ENCODE measurements around the gene GOLGA2. TPM values are rescaled to one million over a fixed set of nuclear protein-coding genes. Genes with fewer than 3 reads are reported as not detected.
A peak's percentile ranks its signal among the peaks of the same experiment; 100 is the strongest.
"Not testable (repeated sequence)": the region's sequence is repeated elsewhere in the genome, so short reads cannot be mapped to it uniquely, and the experiment has no call there.

Gene GOLGA2
- total RNA-seq, 1 donor from 2014 or later: 86.9 TPM

GRCh38 chr9:128288273-128289004 lies 12.6 kb upstream of the GOLGA2 start:
- Histone ChIP-seq H3K27me3 (ENCODE audit: low read depth) (no peaks in the 10 kb centered on the region), H3K4me1 (peaks cover 9% of the 10 kb centered on the region), H3K27ac (replicated peaks) (no peak overlapping the region), H3K36me3 (peaks cover 39% of the 10 kb centered on the region), H3K9me3 (replicated peaks) (no peaks in the 10 kb centered on the region), H3K4me3 (no peak overlapping the region)
- TF ChIP-seq, protein P1, sequence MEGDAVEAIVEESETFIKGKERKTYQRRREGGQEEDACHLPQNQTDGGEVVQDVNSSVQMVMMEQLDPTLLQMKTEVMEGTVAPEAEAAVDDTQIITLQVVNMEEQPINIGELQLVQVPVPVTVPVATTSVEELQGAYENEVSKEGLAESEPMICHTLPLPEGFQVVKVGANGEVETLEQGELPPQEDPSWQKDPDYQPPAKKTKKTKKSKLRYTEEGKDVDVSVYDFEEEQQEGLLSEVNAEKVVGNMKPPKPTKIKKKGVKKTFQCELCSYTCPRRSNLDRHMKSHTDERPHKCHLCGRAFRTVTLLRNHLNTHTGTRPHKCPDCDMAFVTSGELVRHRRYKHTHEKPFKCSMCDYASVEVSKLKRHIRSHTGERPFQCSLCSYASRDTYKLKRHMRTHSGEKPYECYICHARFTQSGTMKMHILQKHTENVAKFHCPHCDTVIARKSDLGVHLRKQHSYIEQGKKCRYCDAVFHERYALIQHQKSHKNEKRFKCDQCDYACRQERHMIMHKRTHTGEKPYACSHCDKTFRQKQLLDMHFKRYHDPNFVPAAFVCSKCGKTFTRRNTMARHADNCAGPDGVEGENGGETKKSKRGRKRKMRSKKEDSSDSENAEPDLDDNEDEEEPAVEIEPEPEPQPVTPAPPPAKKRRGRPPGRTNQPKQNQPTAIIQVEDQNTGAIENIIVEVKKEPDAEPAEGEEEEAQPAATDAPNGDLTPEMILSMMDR (IDR thresholded peaks at IDR 0.05; ENCODE audit: borderline replicate concordance): no peak
- intact Hi-C loops (cut with micrococcal nuclease): no loop called here
- DNase-seq: no peak

DNA sequence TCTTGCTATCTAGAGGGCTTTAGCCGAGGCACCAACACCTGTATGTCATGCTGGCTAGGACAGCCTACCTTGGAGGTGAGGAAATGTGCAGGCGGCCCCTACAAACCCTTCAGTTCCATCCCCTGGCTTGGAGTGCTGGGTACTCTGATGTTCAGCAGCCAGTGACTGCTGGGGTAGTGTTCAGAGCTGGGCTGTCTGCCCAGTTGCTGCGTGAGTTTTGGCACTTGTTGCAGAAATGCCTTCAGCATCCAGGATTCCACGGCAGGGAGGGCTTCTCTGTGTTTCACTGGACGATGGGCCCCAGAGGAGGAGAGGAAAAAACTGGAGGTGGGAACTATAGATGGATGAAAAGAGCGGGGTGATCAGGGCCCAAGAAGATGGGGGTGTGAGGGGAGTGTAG lies 10.6 kb upstream of the GOLGA2 start:
- Histone ChIP-seq H3K36me3 (peaks cover 39% of the 10 kb centered on the region), H3K27ac (replicated peaks) (no peak overlapping the region), H3K9me3 (replicated peaks) (no peaks in the 10 kb centered on the region), H3K4me3 (no peak overlapping the region), H3K4me1 (peaks cover 9% of the 10 kb centered on the region), H3K27me3 (ENCODE audit: low read depth) (no peaks in the 10 kb centered on the region)
- intact Hi-C loops (cut with micrococcal nuclease): no loop called here
- peak; percentile 56 for DNase-seq
- TF ChIP-seq, protein P1 (IDR thresholded peaks at IDR 0.05; ENCODE audit: borderline replicate concordance): no peak

DNA sequence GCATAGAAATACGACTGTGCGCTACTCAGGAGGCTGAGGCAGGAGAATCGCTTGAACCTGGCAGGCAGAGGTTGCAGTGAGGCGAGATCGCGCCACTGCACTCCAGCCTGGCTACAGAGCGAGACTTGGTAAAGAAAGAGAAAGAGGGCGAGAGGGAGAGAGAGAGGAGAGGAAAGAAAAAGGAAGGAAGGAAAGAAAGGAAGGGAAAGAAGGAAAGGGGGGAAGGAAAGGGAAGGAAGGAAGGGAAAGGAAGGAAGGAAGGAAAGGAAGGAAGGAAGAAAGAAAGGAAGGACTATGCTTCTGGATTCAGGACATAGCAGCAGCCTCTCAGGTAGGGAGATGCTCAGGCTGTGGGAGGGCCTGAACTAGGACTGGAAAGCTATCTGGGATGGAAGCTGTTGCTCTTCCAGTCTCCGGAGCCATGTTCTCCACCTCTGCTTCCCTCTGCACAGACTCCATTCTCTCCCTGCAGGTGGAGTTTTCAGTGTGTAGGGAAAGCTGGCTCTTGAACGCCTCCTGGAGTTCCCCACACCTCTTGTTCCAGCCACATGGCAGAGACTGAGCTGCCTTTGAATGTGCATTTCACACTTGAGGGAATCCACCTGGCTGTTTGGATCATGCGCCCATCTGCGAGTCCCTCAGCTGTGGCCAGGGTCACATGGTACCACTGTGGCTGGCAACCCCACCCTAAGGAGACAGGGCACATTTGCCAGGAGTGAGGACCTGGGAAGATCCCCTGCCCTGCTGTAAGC lies 9.4 kb upstream of the GOLGA2 start:
- H3K9me3 ChIP-seq (replicated peaks): no peaks in the 10 kb centered on the region
- no peaks in the 10 kb centered on the region for H3K27me3 ChIP-seq (ENCODE audit: low read depth)
- H3K27ac ChIP-seq (replicated peaks): no peak overlapping the region
- DNase-seq: no peak
- TF ChIP-seq, protein P1 (IDR thresholded peaks at IDR 0.05; ENCODE audit: borderline replicate concordance): no peak
- H3K4me1 ChIP-seq: peaks cover 12% of the 10 kb centered on the region
- no peak overlapping the region for H3K4me3 ChIP-seq
- intact Hi-C loops (cut with micrococcal nuclease): no loop called here
- H3K36me3 ChIP-seq: peaks cover 39% of the 10 kb centered on the region

DNA sequence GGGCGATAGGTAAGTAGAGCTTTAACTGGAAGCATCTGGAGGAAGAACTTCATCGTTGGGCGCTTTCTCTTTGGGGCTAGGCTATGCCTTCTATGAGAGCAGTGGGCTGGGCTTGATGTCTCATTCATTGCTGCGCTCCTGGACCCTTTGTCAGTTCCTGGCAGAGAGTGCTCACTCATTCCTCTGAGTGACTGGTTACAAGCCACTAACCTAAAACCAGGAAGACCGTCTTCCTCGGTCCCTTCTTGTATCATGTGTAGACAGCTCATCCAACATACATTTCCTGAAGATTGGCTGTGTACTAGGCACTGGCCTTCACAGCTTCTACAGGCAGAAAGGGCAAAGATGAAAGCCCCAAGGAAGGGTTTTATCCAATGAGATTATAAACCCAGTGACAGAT lies 6.7 kb upstream of the GOLGA2 start:
- H3K4me1 ChIP-seq: peaks cover 37% of the 10 kb centered on the region
- no peak for DNase-seq
- peaks cover 21% of the 10 kb centered on the region for H3K36me3 ChIP-seq
- H3K4me3 ChIP-seq: no peak overlapping the region
- H3K27ac ChIP-seq (replicated peaks): no peak overlapping the region
- H3K27me3 ChIP-seq (ENCODE audit: low read depth): no peaks in the 10 kb centered on the region
- no peaks in the 10 kb centered on the region for H3K9me3 ChIP-seq (replicated peaks)
- TF ChIP-seq, protein P1 (IDR thresholded peaks at IDR 0.05; ENCODE audit: borderline replicate concordance): no peak
- intact Hi-C loops (cut with micrococcal nuclease): no loop called here

DNA sequence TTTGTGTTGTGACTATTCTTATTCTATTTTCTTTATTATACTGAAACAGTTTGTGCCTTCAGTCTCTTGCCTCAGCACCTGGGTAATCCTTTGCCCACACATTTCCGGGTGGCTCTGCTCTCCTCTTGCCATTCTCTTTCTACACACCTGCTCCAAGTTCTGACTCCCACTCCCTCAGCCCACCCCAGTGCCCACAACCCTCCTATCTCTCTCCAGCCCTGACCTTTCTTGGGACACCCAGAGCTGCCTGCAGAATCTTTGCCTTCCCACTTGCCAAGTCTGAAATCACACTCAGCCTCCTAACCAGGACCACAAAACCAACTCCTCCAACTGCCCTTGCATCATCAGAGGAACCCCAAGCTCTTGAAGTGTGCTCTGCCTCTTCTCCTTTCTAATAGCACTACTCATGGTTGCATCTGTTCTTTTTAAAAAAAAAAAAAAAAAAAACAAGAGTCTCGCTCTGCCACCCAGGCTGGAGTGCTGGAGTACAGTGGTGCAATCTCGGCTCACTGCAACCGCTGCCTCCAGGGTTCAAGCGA lies 4.3 kb upstream of the GOLGA2 start:
- TF ChIP-seq, protein P1 (IDR thresholded peaks at IDR 0.05; ENCODE audit: borderline replicate concordance): no peak
- Histone ChIP-seq H3K4me1 (peaks cover 43% of the 10 kb centered on the region), H3K36me3 (peaks cover 2% of the 10 kb centered on the region), H3K27ac (replicated peaks) (peak overlapping the region; percentile 66), H3K27me3 (ENCODE audit: low read depth) (no peaks in the 10 kb centered on the region), H3K9me3 (replicated peaks) (no peaks in the 10 kb centered on the region), H3K4me3 (peak overlapping the region; percentile 29)
- intact Hi-C loops (cut with micrococcal nuclease): no loop called here
- no peak for DNase-seq

DNA sequence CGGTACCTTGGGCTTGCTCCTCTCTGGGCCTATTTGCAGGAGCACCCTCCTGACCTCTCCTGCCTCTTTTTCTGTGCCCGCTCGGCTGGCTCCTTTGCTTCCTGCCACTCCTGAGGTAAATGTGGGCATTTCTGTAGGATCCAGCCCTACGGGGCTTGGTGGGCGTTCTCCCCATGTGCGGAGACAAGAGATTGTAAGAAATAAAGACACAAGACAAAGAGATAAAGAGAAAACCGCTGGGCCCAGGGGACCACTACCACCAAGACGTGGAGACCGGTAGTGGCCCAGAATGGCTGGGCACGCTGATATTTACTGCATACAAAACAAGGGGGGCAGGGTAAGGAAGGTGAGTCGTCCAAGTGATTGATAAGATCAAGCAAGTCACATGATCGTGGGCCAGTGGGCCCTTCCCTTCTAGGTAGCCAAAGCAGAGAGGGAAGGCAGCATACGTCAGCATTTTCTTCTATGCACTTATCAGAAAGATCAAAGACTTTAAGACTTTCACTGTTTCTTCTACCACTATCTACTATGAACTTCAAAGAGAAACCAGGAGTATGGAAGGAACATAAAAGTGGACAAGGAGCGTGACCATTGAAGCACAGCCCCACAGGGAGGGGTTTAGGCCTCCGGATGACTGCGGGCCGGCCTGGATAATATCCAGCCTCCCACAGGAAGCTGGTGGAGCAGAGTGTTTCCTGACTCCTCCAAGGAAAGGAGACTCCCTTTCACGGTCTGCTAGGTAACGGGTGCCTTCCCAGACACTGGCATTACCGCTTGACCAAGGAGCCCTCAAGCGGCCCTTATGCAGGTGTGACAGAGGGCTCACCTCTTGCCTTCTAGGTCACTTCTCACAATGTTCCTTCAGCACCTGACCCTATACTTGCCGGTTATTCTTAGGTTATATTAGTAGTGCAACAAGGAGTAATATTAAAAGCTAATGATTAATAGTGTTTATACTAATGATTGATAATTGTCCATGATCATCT lies 3.6 kb upstream of the GOLGA2 start:
- H3K27ac ChIP-seq (replicated peaks): peak overlapping the region; percentile 66
- DNase-seq: peak; percentile 32
- H3K9me3 ChIP-seq (replicated peaks); H3K27me3 ChIP-seq (ENCODE audit: low read depth); intact Hi-C loops (cut with micrococcal nuclease); H3K36me3 ChIP-seq: not testable (repeated sequence)
- peaks cover 51% of the 10 kb centered on the region for H3K4me1 ChIP-seq
- peak overlapping the region; percentile 29 for H3K4me3 ChIP-seq
